Middle frontal gyrus (tissue), 1 donor: Measurements from ENCODE around the gene NMNAT3.
"Not testable (repeated sequence)": the region's sequence is repeated elsewhere in the genome, so short reads cannot be mapped to it uniquely, and the experiment has no call there.

Experiments used
- DNase-seq: peaks from one replicate; pipeline ENCODE4 v3.0.0-alpha.2; 2015; ENCODE audit warnings: low spot score; ENCODE audit errors: extremely low spot score

The NMNAT3 gene

DNA sequence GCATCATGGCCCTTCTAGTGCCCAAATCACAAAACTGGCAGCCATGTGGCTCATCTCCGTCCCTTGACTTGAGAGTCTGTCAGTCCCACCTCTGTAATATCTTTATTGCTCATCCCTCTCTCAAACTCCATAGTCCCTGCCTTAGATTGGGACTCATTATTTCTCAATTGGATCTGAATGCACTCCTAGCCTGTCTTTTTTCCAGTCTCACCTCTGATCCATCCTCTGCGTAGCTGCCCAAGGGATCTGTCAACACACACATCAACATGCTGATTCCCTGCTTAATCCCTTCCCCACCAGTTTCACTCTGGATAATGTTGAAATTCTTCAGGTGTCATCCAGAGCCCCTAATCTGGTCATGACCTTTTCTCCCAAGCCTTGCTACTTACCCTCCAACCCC lies 39.3 kb downstream of the NMNAT3 start:
- no peak for DNase-seq

DNA sequence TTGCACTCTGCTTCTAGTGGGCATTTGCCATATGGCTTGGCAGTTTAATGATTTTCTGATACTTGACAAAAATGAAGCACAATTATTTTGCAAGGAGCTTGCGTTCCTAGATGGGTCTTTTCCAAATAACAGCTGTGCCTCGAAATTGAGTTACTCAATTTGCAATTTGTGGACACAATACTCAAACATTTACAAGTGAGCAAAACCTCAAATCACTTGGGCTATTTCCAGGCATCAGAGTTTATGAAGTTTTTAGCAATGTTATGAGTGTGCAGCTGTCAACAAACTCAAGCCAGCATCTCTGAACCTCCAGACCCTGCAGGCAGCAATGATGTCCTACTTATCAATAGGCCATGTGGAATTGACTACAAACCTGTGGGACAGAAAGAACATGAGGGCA lies 41.3 kb downstream of the NMNAT3 start:
- DNase-seq = no peak

DNA sequence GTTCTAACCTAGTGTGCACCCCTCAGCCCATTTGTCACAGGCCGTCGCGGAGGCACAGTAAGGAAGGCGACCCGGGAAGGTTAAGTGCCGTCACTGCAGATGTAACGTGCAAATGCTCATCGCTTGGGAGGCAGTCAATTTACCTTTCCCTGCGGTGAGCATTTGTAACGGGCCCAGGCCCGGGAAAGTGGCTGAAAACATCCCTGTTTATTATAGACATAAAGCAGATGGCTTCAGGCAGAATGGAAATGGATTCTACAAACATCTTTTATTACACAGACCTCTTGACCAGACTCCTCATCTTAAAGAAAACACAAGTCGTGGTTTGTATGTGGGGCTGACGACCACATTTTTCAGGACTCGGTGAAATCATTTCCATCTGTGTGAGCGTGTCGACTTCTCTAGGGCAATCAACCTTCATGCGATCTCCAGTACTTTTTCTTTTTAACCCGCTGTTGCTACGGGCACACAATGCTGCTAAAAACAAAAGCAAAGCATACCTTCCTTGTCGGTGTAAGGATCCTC lies 43.6 kb downstream of the NMNAT3 start:
- no peak for DNase-seq

DNA sequence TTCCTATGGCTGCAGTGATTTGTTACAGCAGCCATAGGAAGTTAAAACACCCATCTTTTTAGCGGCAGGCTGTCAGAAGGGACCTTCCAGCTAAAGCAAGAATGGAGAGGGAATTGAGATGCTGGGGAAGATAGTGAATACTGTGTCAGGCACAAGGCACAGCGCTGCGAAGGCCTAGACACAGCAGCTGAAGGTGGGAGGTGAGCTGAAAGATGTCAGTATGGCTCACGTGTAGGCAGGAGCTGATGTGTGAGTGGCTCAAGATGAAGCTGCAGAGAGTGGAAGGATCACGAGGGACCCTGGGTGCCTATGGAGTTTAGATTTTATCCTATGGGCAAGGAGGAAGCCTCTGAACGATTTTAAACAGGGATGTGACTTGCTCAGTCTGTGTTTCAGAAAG lies 44.3 kb downstream of the NMNAT3 start:
- no peak for DNase-seq

DNA sequence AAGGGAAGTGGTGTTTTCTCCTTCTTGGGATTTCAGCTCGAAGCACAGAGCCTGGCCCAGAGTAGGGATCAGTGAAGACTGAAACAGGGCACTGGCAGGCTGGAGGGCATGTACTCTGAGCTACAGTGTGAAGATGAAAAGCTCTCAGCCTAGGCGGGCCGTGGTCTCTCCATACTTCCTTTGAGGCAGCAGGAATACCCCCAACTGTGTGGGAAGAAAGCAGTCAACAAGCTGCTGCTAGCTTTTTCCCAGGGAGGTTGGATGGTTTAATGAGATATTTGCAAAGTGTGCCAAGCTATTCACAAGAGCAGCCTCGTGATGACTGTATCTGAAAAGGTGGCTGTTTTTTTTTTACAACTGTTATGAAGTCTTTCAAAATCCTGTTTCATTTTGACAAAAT lies 47.2 kb downstream of the NMNAT3 start:
- no peak for DNase-seq

DNA sequence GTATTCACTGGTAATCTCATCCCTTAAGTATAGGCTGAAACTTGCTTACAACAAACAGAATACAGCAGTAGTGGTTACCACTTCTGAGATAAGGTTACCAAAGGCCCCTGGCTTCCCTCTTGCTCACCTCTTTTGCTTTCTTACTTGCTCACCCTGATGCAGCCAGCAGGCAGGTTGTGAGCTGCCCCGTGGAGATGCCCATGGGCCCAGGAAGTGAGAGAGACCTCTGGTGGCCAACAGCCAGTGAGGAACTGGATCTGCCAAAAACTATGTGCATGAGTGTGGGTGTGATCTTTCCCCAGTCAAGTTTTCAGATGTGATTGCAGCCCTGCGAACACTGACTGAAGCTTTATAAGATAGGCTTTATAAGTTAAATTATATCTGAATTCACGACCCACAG lies 48.7 kb downstream of the NMNAT3 start:
- DNase-seq = no peak

DNA sequence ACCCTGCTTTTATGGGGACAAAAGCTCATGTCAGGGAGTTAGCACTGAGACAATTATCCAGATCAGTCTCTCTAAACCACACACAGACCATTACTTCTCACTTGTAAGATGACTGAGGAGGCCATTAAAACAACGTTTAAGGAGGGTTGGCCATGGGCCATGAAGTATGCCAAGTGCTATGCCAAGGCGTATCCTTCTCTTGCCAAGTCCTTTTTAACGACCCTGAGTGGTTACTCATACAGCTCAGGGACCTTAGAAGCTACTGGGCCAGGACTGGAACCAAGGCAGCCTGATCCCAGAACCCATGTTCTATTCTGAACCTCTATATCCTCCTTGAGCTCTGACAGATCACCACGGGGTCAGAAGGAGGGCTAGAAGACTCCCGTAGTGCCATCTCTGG lies 50.0 kb downstream of the NMNAT3 start:
- DNase-seq = no peak

DNA sequence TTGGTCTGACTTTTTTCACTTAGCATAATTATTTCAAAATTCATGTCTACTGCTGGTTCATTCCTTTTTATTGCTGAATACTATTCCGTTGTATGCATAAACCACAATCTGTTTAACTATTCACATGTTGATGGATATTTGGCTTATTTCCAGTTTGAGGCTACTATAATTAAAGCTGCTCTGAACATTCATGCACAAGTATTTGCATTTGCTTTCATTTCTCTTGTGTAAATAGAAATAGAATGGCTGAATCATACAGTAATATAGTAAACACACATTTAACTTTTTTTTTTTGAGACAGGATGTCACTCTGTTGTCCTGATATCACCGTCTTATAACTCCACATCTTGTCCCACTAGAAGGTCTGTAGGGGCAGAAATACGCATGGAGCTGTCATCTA lies 57.3 kb downstream of the NMNAT3 start:
- DNase-seq = no peak

DNA sequence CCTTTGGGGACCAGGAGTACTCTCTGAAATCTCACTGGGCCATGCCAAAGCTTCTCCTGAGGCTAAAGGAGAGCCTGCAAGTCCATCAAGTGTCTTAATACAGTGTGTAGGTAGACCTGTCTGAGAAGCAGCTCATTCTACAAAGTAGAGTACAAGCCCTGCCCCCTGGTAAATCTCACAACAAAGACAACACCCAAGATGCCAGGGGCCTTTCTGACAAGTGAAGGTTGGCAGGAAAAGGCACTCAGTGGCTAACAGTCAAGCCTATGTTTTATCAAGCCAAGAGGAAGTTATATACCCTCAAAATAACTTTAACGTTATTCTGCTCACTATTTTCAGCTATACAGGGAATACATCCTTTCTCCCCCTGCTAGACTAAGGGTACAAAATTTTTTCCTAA lies 58.3 kb downstream of the NMNAT3 start:
- DNase-seq = no peak

DNA sequence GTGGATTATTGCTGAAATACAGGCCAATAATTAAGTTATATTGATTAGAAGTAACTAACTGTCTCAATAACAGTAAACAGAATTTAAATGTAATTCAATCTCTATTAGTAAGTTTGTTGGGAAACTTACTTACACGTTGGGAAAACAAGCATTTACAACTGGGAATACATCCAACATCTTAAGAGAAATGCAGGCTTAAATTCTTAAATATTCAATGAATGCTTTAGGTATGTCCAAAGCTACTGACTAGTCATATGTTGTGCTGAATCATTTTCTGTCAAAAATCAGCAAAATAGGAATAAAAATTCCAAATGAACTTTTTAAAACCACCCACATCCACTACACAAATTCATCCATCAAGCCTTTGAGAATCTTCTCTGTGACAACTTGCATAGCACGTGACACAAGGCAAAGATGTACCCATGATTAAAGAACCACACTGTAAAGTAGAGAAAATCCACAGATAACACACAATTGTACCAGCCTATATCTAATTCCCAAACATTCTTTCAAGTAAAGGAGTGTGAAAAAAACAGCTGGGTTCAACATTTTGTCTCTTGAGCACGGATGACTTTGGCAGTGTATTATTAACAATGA lies 60.0 kb downstream of the NMNAT3 start:
- no peak for DNase-seq

DNA sequence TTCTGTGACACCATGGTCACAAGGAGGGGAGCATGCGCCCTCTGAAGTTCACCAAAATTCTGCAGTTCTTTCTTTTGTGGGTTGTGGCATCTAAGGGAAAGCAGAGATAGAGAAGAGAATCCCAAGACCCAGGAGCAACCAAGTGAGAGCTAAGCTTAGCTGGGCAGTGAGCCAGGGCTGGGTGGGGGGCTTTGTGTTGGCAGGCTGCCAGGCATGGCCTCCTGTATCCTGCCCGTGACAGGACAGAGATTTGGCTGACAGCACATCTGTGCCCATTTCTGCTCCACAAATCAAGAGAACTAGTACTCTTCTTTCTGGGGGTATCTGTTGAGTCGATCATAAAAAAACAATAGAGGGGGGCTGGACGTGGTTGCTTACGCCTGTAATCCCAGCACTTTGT lies 66.2 kb downstream of the NMNAT3 start:
- DNase-seq = no peak

DNA sequence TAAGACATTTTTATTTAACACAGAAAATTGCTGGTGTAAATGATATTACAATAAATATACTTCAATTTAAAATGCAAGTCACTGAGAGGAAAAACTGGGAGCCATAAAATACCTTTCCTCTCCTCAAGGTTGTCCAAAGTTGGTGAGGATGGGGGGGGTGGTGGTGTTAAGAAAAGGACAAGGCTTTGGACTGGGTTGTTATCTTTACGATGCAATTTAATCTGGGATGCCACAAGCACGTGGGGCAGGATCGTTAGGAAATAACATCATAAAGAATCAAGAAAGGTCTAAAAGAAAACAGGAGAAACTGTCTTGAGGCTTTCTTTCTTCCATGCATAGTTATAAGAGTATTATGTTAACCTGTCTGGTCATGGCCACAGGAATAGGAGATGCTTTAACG lies 66.9 kb downstream of the NMNAT3 start:
- no peak for DNase-seq

DNA sequence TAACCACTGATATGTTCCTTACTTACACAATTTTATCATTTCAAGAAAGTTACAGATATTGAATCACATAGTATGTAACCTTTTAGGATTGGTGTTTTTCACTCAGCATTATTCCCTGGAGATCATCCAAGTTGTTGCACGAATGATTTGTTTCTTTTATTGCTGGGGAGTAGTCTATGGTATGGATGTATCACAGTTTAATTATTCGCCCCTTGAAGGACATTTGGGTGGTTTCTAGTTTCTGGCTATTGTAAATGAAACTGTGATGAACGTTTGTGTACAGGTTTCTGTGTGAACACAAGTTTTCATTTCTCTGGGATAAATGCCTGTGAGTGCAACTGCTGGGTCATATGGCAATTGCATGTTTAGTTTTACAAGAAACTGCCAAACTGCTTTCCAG lies 68.8 kb downstream of the NMNAT3 start:
- DNase-seq = no peak

DNA sequence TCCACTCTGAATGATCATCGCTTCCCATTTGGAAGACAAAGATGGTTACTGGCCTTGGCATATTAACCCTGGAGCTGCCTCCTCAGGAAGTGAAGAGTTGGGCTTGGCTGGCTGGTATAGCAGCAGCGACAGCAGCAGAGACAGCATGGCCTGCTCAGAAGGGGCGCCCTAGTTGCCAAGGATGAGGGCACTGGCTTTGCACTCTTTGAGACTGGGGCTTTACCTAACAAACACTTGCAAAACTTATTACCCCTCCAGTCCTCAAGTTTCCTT lies 69.7 kb downstream of the NMNAT3 start:
- no peak for DNase-seq

DNA sequence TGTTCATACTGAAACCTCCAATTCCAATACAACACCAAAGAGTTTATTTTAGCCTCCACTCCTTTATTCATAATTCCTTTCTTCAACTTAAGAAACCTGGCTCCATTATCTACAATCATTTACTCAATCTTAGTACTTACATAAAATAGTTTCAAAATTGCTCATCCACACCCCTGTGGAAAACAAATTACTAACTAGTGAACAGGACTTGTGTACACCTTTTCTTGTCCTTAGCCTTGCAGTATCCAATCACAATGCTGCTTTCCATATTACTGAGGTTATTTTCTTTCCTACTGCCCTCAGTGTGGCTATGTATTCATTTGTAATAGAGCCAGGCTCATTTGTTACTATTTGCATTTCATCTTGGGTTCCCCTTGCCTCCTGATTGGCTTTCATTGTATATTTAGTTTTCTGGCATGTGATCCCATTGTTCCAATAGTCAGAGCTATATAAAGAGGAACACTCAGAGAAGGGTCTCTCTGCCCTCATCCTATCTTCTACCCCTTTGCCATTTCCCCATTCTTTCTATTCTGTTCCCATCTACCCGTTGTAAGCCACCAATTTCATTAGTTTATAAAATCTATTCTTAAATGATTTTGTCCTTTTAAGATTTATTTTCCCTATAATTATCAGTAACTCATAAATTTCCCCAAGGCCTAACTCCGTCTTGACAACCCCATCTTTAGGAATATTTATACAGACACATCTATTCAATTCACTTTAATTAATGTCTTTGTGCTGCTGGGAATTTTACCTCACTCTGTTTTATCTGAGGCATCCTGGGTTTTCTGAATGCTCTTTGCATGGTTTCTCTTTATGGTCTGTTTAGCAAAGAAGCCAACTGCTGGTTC lies 70.3 kb downstream of the NMNAT3 start:
- no peak for DNase-seq

DNA sequence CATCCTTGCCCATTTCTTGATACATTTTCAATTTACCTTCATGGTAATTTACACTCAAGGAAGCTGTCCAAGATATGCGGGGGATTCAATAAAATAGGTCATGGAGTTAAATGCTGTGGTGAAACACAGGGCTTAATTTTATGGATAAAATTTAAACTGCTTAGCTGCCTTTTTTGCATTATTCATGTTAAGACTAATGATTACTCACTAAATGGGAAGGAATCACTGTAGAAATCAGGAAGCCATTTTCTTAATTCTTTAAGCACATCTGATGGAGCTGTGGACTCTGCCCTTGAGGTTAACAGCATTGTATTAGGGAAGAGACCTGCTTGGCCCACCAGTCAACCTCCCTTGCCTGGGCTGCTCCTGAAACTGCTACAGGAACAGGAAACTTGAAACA lies 75.8 kb downstream of the NMNAT3 start:
- no peak for DNase-seq

DNA sequence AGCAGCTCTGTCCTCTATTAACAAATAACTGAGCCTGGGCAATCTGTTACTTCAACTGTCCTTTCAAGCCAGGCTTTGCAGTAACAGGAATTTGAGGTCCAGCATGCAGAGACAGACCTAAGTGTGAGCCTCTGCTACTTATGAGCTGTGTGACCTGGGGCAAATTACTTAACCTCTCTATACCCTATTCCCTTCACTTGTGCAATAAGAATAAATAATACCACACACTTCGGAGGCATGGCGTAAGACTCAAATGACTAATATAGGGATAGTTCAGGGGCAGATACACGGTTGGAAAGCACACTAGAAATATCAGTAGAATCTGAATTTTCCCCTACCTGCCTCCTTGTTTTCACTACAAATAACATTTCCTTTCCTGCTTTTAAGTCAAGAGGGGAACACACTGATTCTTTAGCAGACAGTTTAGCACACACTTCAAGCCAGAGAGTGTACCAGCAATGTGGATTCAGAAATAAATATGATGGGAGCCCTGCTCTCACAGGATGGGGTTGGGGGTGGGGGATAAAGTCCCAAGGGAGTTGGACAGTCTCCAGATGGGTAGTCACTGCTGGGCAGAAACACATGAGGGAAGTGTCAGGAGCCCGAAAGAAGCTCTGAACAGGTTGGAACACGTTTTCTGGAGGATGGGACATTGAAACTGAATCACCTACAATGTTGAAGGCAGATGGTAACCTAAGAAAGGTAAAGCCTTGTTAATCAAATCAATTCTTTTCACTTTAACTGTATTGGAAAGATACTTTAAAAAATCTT lies 76.4 kb downstream of the NMNAT3 start:
- DNase-seq = no peak

DNA sequence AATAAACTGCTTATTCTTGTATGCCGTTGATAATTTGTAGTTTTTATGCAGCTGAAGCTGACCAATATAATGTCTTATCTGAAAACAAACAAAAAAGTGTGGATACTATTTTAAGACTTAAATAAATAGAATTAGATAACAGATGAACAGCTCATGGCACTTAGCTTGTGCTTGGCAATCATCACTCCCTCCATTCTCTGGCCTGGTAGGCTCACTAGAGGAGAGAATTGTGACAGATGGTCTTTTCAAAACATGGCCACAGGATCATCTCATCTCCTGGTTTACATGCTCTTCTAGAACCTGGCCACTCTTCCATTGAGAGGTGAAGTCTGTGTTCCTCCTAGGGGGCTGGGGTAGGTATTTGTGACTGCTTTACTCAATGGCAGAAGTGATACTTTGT lies 79.8 kb downstream of the NMNAT3 start:
- no peak for DNase-seq

DNA sequence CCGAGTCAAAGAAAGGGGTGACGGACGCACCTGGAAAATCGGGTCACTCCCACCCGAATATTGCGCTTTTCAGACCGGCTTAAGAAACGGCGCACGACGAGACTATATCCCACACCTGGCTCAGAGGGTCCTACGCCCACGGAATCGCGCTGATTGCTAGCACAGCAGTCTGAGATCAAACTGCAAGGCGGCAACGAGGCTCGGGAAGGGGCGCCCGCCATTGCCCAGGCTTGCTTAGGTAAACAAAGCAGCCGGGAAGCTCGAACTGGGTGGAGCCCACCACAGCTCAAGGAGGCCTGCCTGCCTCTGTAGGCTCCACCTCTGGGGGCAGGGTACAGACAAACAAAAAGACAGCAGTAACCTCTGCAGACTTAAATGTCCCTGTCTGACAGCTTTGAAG lies 86.6 kb downstream of the NMNAT3 start:
- DNase-seq = not testable (repeated sequence)

DNA sequence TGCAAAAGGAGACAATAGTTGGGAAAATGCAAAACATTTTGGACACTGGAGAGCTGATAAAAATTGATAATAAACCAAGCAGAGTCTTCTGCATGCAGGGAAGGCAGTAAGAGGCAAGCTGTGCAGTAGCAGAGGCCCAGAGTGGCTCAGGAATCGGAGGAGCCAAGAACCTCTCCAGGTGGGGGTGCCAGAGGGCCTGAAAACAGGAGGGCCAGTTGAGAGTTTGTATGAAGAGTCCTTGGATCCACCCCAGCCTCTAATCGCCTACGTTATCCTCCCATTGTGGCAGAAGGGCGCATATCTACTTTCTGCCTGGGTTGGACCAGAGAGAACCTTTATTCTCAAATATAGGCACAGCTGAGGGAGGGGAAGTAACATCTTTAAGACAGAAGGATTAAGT lies 89.3 kb downstream of the NMNAT3 start:
- DNase-seq = no peak

DNA sequence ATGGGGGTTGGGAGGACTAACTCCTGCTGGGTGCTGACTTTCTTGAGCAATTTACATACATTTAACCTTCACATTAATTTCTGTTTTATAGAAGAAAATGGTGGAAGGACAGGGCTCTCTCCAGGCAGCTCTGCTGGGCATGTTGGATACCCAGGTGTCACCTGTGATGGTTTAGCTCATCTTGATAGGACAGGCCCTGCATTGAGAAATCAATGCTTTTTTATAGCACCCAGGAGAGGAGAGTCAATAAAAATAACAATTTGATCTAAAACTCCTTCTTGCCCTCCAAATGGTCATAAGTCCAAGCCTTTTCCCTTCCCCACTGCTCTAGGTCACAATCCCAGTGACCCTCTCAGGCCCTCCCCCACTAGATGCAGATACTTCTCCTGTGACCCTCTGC lies 90.0 kb downstream of the NMNAT3 start:
- DNase-seq = no peak

DNA sequence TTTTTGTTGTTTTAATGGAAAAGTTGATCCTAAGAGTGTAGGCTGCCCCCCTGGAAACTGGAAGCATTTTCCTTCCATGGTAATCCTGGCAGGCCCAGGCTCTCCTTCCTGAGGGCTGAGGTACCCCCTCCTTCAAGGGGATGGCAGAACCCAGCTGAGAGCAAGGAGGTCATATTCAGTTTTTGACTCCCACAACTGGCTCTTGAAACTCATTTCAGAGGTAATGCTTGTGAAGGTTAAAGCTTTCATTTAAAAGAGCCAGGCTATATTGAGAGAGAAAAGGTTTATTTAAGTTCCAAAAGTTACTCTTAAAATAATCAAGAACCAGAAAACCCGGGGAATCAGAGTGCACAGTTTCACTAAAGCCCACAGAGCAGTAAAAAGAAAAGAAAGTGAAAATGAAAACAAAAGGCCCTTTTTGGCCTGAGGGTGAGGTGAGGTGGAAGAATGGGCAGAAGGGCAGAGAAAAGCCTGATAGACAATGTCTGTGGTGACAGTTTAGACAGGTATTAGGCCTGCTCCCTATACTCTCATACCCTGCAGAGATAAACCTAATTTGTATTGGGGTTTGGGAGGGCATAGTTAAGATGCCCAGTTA lies 91.3 kb downstream of the NMNAT3 start:
- DNase-seq = no peak
